Measurements from ENCODE around the gene ITIH5. TPM values are rescaled to one million over a fixed set of nuclear protein-coding genes. Genes with fewer than 3 reads are reported as not detected.

Gene ITIH5
- total RNA-seq, 2 experiments from 2014 or later: not detected

DNA sequence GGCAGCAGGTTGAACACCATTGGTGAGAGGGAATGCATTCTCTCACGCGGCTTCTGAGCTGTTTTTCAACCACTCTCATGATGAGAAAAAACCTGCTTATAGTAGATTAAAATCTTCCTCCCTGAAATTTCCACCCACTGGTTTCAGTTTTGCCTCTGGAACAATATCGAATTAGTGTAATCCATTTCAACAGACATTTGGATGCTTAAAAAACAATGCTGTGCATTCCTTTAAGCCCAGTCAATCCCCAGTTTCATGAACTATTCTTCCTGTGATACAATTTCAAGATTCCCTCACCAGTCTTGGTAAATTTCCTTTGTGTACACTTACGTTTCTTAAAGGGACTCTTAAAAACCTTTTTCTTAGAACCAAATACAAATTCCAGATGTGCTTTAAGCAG, 89.6 kb downstream of the ITIH5 start:
- DNase-seq (no peak), ATAC-seq (ENCODE audit: poor library complexity) (no peak)
- TF ChIP-seq CTCF (IDR thresholded peaks at IDR 0.05): no peak
- Histone ChIP-seq H3K9me3 (ENCODE audit: control insufficient read depth in 1 of 2, insufficient read depth in 1 of 2, low read length in 2 of 2) (no peaks in the 10 kb centered on the region), H3K27me3 (ENCODE audit: control insufficient read depth in 1 of 2, insufficient read depth in 2 of 2, low read length in 2 of 2) (no peaks in the 10 kb centered on the region), H3K4me1 (ENCODE audit: insufficient read depth, low read length) (no peaks in the 10 kb centered on the region), H3K27ac (ENCODE audit: low read depth in 1 of 2, low read length in 2 of 2) (no peak overlapping the region), H3K4me3 (ENCODE audit: low read length) (no peak overlapping the region), H3K36me3 (ENCODE audit: insufficient read depth, low read length) (no peaks in the 10 kb centered on the region)
- no peak overlapping the region for H3K4me3 Mint-ChIP-seq
- H3K9me3 Mint-ChIP-seq: no peaks in the 10 kb centered on the region
- no peaks in the 10 kb centered on the region for H3K4me1 Mint-ChIP-seq (ENCODE audit: low read depth)
- no peaks in the 10 kb centered on the region for H3K36me3 Mint-ChIP-seq (ENCODE audit: low read depth)
- POLR2A ChIA-PET: no interaction called here
- intact Hi-C loops (cut with DNase I, micrococcal nuclease): no loop called here
- H3K27ac Mint-ChIP-seq: no peak overlapping the region
- CTCF ChIA-PET: no interaction called here
- H3K27me3 Mint-ChIP-seq: no peaks in the 10 kb centered on the region

DNA sequence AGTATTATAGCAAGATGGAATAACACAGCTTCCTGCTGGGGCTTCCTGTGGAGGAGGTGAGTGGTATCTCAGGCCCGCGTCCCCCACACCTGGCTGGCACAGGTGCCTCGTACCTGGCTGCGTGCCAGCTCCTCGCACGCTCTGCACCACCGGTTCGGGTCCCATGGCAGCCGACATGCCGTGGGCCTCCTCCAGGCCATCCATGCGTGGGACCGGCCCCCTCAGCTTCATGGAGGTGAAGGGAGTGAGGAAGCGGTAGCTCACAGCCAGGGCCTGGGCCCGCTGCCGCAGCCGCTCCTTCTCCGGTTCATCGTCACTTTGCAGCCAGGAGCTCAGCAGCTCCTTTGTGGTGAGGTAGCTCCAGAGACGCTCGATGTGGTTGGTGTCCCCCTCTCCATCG, 90.4 kb downstream of the ITIH5 start:
- Histone ChIP-seq H3K27ac (ENCODE audit: low read depth in 1 of 2, low read length in 2 of 2) (no peak overlapping the region), H3K27me3 (ENCODE audit: control insufficient read depth in 1 of 2, insufficient read depth in 2 of 2, low read length in 2 of 2) (no peaks in the 10 kb centered on the region), H3K9me3 (ENCODE audit: control insufficient read depth in 1 of 2, insufficient read depth in 1 of 2, low read length in 2 of 2) (no peaks in the 10 kb centered on the region), H3K4me1 (ENCODE audit: insufficient read depth, low read length) (no peaks in the 10 kb centered on the region), H3K36me3 (ENCODE audit: insufficient read depth, low read length) (no peaks in the 10 kb centered on the region), H3K4me3 (ENCODE audit: low read length) (no peak overlapping the region)
- intact Hi-C loops (cut with DNase I, micrococcal nuclease): no loop called here
- no peaks in the 10 kb centered on the region for H3K4me1 Mint-ChIP-seq (ENCODE audit: low read depth)
- H3K4me3 Mint-ChIP-seq: no peak overlapping the region
- DNase-seq (no peak), ATAC-seq (ENCODE audit: poor library complexity) (no peak)
- no peaks in the 10 kb centered on the region for H3K36me3 Mint-ChIP-seq (ENCODE audit: low read depth)
- no peak overlapping the region for H3K27ac Mint-ChIP-seq
- H3K9me3 Mint-ChIP-seq: no peaks in the 10 kb centered on the region
- no peaks in the 10 kb centered on the region for H3K27me3 Mint-ChIP-seq
- TF ChIP-seq CTCF (IDR thresholded peaks at IDR 0.05): no peak
- ChIA-PET CTCF (no interaction called here), POLR2A (interaction anchor here (0.7 kb wide), 1 partner anchor 151 kb away, joined by 3 read pairs; no protein-coding TSS in a partner anchor)

DNA sequence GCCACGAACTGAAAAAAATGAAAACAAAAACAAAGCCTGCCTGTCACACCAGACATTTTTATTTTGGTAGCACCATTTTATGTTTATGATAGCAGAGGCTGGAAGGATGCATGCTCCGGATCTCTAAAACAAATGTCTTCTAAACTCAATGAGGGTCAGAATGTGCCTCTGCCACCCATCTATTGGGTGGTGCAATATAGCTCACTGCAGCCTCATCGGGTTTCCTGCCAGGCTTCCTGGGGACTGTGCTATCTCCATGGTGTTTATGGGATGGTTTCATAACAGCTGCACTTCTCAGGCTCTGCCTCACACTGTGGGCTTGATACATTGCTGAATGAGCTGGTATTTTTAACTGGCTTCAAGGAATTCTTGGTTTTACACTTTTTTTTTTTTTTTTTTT, 94.4 kb downstream of the ITIH5 start:
- no peak for ATAC-seq (ENCODE audit: poor library complexity)
- CTCF ChIA-PET: no interaction called here

More for the DNA sequence above, 94.4 kb downstream of the ITIH5 start:
- Mint-ChIP-seq H3K4me3 (no peak overlapping the region), H3K27me3 (no peaks in the 10 kb centered on the region), H3K36me3 (ENCODE audit: low read depth) (no peaks in the 10 kb centered on the region), H3K9me3 (no peaks in the 10 kb centered on the region), H3K4me1 (ENCODE audit: low read depth) (no peaks in the 10 kb centered on the region), H3K27ac (no peak overlapping the region)
- intact Hi-C loops (cut with DNase I, micrococcal nuclease): no loop called here
- DNase-seq: no peak
- Histone ChIP-seq H3K4me3 (ENCODE audit: low read length) (no peak overlapping the region), H3K9me3 (ENCODE audit: control insufficient read depth in 1 of 2, insufficient read depth in 1 of 2, low read length in 2 of 2) (no peaks in the 10 kb centered on the region), H3K27me3 (ENCODE audit: control insufficient read depth in 1 of 2, insufficient read depth in 2 of 2, low read length in 2 of 2) (no peaks in the 10 kb centered on the region), H3K4me1 (ENCODE audit: insufficient read depth, low read length) (no peaks in the 10 kb centered on the region), H3K36me3 (ENCODE audit: insufficient read depth, low read length) (no peaks in the 10 kb centered on the region), H3K27ac (ENCODE audit: low read depth in 1 of 2, low read length in 2 of 2) (no peak overlapping the region)
- no peak for TF ChIP-seq CTCF (IDR thresholded peaks at IDR 0.05)
- POLR2A ChIA-PET: no interaction called here

All from CD4-positive, alpha-beta T cell (primary cell).